ENCODE results near the gene LETMD1.

Gene LETMD1

DNA sequence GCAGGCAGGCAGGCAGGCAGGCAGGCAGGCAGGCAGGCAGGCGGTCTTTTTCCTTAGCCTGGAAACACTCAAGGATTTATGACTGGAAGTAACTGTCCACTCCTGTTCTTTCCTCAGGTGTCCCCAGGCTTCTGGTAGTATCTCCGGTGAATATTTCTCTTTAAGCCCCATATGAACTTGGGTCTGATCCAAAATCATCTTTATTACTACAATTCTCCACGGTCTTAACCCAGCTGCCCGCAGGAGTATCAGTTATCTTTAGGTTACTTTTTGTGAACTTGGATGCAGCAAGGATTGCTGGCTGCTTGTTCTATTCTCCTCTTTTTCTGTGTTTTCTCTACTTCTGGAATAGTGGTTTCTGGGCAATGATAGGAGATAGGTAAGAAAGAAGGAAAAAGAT lies 32.0 kb downstream of the LETMD1 start:
- no peak for DNase-seq

GRCh38 chr12:51081421-51081820 lies 33.3 kb downstream of the LETMD1 start:
- DNase-seq = no peak

DNA sequence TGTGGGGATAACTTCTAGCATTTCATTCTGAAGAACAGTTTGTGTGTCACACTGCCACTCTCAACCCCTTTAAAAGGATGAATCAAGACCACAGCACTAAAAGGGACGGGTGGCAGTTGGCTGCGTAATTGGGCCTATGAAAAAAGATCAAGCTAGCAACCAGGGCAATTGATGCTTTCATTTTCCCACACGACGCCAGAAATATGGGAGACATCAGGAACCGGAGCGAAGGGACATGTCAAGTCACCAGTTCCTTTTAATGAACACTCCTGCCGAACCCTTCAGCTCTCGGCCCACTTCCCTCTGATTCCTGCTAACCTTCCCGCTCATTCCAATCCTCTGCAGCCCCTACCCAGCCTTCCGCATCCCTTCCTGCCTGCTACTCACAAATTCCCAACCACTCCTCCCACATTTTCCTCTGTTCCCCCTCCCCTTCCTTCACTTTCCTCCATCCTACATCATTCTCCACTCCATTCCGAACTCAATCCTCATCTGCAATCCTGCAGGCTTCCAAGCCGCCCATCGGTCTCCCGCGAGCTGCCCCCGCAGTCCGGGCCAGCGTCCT lies 34.5 kb downstream of the LETMD1 start:
- no peak for DNase-seq

GRCh38 chr12:51083126-51083833 lies 35.2 kb downstream of the LETMD1 start, which contains the start of gene CSRNP2:
Gene CSRNP2 (minus strand): TSS chr12:51083596. CDS start chr12:51076561, 7,035 bp downstream.
- peak; percentile 91 for DNase-seq

DNA sequence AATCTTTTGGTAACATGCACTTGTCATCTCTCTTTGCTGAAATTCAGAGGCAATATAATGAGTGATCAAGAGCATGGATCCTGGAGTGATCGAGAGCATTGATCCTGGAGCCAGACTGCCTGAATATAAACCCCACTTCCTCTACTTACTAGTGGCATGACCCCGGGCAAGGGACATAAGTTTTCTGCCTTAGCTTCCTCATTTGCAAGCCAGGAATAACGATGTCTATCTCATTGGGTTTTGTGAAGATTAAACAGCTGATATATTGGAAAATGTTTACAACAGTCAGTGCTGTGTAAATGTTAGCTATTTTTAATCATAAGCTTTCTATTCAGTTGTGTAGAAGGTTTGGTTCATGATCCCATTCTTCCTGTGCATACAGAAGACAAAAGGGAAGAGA lies 37.6 kb downstream of the LETMD1 start:
- DNase-seq = no peak

DNA sequence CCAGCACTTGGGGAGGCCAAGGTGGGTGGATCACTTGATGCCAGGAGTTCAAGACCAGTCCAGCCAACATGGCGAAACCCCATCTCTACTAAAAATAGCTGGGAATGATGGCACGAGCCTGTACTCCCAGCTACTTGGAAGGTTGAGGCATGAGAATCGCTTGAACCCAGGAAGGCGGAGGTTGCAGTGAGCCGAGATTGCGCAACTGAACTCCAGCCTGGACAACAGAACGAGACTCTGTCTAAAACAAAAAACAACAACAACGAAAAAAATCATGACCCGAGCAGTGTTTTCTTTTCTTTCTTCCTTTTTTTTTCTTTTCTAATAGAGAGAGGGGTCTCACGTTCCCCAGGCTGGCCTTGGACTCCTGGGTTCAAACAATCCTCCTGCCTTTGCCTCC lies 38.8 kb downstream of the LETMD1 start:
- no peak for DNase-seq

- no peak for DNase-seq
Observed at GRCh38 chr12:51087818-51088217, 39.7 kb downstream of the LETMD1 start.

DNA sequence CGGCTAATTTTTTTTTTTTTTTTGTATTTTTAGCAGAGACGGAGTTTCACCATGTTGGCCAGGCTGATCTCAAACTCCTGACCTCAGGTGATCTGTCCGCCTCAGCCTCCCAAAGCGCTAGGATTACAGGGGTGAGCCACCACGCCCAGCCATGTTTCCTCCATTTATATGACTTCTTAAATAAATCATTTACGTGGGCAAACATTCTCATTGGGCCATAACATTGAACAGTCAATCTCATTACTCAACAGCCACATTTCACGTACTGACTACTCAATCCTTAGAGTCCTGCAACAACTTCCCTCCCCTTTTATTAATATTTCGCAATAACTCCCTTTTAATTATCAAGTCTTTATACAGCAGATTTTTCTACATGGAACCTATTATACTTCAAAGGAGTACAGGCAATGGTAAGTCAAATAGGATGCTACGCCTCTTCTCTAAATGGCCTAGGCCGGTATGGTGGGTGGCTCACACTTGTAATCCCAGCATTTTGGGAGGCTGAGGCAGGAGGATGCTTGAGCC lies 42.6 kb downstream of the LETMD1 start:
- DNase-seq = no peak

- DNase-seq = no peak
Observed at GRCh38 chr12:51098611-51099010, 50.5 kb downstream of the LETMD1 start.

GRCh38 chr12:51103977-51104376 lies 55.9 kb downstream of the LETMD1 start:
- DNase-seq = no peak

DNA sequence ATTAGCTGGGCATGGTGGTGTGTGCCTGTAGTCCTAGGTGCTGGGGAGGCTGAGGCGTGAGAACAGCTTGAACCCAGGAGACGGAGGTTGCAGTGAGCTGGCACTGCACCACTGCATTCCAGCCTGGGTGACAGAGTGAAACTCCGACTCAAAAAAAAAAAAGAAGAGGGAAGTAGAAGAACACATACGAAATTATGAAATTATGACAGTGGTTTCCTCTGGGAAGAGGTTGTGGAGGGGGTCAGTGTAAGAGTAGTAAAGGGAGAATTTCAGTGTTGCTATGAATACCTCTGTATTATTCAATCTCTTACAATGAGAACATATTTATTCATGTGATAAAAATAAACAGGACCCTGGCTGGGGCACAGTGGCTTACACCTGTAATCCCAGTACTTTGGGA lies 60.0 kb downstream of the LETMD1 start:
- no peak for DNase-seq

Data from SIG-M5 (cell line).